Activated CD4-positive, alpha-beta T cell treated with anti-CD3 and anti-CD28 coated beads, Interleukin-2, Interleukin-4, amounts not matched to agents 100 ng/mL and 50 ng/mL, durations not matched to agents 16 hours and 8 hours (primary cell): ENCODE data around the gene KRT32.
"Not testable (repeated sequence)": the region's sequence is repeated elsewhere in the genome, so short reads cannot be mapped to it uniquely, and the experiment has no call there.

Source experiments
- DNase-seq: peaks from one replicate; pipeline ENCODE4 v3.0.0-alpha.2; 2020; ENCODE audit warnings: low spot score

Gene KRT32

GRCh38 chr17:41464173-41464572, 3.0 kb downstream of the KRT32 start:
- no peak for DNase-seq

GRCh38 chr17:41463746-41464145, 3.4 kb downstream of the KRT32 start:
- DNase-seq, result no peak

GRCh38 chr17:41462705-41463104, 4.5 kb downstream of the KRT32 start:
- no peak for DNase-seq

- no peak for DNase-seq
These were observed 9.5 kb downstream of the KRT32 start for GRCh38 chr17:41457676-41458075.

- no peak for DNase-seq
These were observed 11.0 kb downstream of the KRT32 start for GRCh38 chr17:41456204-41456603.

GRCh38 chr17:41455236-41455635, 11.9 kb downstream of the KRT32 start:
- DNase-seq, result no peak

GRCh38 chr17:41453066-41453465, 14.1 kb downstream of the KRT32 start:
- no peak for DNase-seq

GRCh38 chr17:41452281-41452680, 14.9 kb downstream of the KRT32 start:
- DNase-seq, result no peak

- DNase-seq, result no peak
These were observed 15.9 kb downstream of the KRT32 start for GRCh38 chr17:41451154-41451728.

- DNase-seq, result no peak
These were observed 18.2 kb downstream of the KRT32 start for GRCh38 chr17:41449008-41449407.

- DNase-seq, result no peak
These were observed 18.7 kb downstream of the KRT32 start for GRCh38 chr17:41448506-41448905.

GRCh38 chr17:41446806-41447205, 20.4 kb downstream of the KRT32 start:
- DNase-seq, result no peak

GRCh38 chr17:41444640-41445039, 22.5 kb downstream of the KRT32 start:
- DNase-seq, result no peak

- DNase-seq, result no peak
These were observed 23.0 kb downstream of the KRT32 start for GRCh38 chr17:41444186-41444585.

GRCh38 chr17:41442739-41443138, 24.4 kb downstream of the KRT32 start:
- DNase-seq, result no peak

GRCh38 chr17:41440531-41441033, 26.6 kb downstream of the KRT32 start, which contains the start of gene KRT38:
TSS of gene KRT38 (minus strand) at chr17:41440983. CDS start at chr17:41440921, 62 bp downstream.
- DNase-seq, result no peak

- DNase-seq, result no peak
These were observed 27.8 kb downstream of the KRT32 start for GRCh38 chr17:41439375-41439774.

- no peak for DNase-seq
These were observed 29.4 kb downstream of the KRT32 start for GRCh38 chr17:41437769-41438168.

GRCh38 chr17:41437254-41437653, 29.9 kb downstream of the KRT32 start:
- no peak for DNase-seq

- no peak for DNase-seq
These were observed 32.8 kb downstream of the KRT32 start for GRCh38 chr17:41434415-41434814.

GRCh38 chr17:41434005-41434404, 33.2 kb downstream of the KRT32 start:
- DNase-seq, result no peak

- DNase-seq, result no peak
These were observed 33.6 kb downstream of the KRT32 start for GRCh38 chr17:41433586-41433985.

- DNase-seq, result not testable (repeated sequence)
These were observed 36.8 kb downstream of the KRT32 start for GRCh38 chr17:41430376-41430775.

GRCh38 chr17:41429667-41430066, 37.5 kb downstream of the KRT32 start:
- no peak for DNase-seq
